Transverse colon (tissue), 4 donors: ENCODE data around the gene IPO8. TPM values are rescaled to one million over a fixed set of nuclear protein-coding genes. Genes with fewer than 3 reads are reported as not detected.
"Not testable (repeated sequence)": the region's sequence is repeated elsewhere in the genome, so short reads cannot be mapped to it uniquely, and the experiment has no call there.

ENCODE experiments used
- DNase-seq: peaks from one replicate; pipeline ENCODE4 v3.0.0-alpha.2; 2019
- H3K27ac ChIP-seq, 4 donors: fragments of 200-600 bp; sonication (generic); 2 replicates each; pipeline ENCODE4 v1.5.1; 2016 to 2018; ENCODE audit warnings: inconsistent platforms in 4 of 4
- H3K27me3 ChIP-seq: fragments of 200-600 bp; sonication (generic); 2 replicates; pipeline ENCODE4 v1.5.1; 2017; ENCODE audit warnings: inconsistent platforms
- H3K36me3 ChIP-seq, 4 donors: fragments of 200-600 bp; sonication (generic); 2 replicates each; pipeline ENCODE4 v1.5.1; 2017 to 2019; ENCODE audit warnings: inconsistent platforms in 4 of 4
- H3K4me1 ChIP-seq, 4 donors: fragments of 200-600 bp; sonication (generic); 2 replicates each; pipeline ENCODE4 v1.5.1; 2017 to 2020; ENCODE audit warnings: inconsistent platforms in 4 of 4
- H3K4me3 ChIP-seq, 4 donors: fragments of 200-600 bp; sonication (generic); 1 replicate in 1 of 4; 2 replicates in 3 of 4; pipeline versions ENCODE4 v1.5.1 to v1.6.1; 2017 to 2019; ENCODE audit warnings: inconsistent platforms in 4 of 4
- H3K9me3 ChIP-seq, 2 donors: fragments of 200-600 bp; sonication (generic); 2 replicates each; pipeline ENCODE4 v1.5.1; 2017 to 2019; ENCODE audit warnings: inconsistent platforms in 2 of 2
- CTCF ChIP-seq, 5 experiments: fragments of 200-600 bp in 3 of 5; fragments of 450-650 bp in 2 of 5; sonication (generic) in 3 of 5; IDR thresholded peaks; 1 replicate in 2 of 5; 2 replicates in 3 of 5; pipeline ENCODE4 v1.5.1; 2016 to 2017; ENCODE audit warnings: antibody characterized with exemption in 5 of 5, inconsistent platforms in 3 of 5, mild to moderate bottlenecking in 2 of 5, moderate library complexity in 1 of 5
- EP300 ChIP-seq: sonication (generic); formaldehyde crosslinking; IDR thresholded peaks from one replicate; pipeline ENCODE4 v1.6.1; 2017; ENCODE audit warnings: antibody characterized with exemption, low read depth
- POLR2A ChIP-seq: fragments of 450-650 bp; IDR thresholded peaks from one replicate; pipeline ENCODE4 v1.6.1; 2016; ENCODE audit warnings: antibody characterized with exemption, mild to moderate bottlenecking, moderate library complexity
- POLR2AphosphoS5 ChIP-seq, 3 donors: sonication (generic); formaldehyde crosslinking; IDR thresholded peaks; one replicate each; pipeline ENCODE4 v1.6.1; 2016; ENCODE audit warnings: antibody characterized with exemption in 3 of 3
- WGBS, 2 donors: methylation state at CpG; one replicate each; pipeline ENCODE4 v1.1.5; 2018; ENCODE audit warnings: low coverage in 1 of 2; 5-methylcytosine and 5-hydroxymethylcytosine counted together
- in situ Hi-C, 4 donors: fragments of 200-750 bp; cut with MboI; loops; one replicate each; pipeline versions ENCODE4 v1.15.0 to v1.15.1; 2017; ENCODE audit warnings: low sequenced_read_pairs in 3 of 4, low pct_ligation_motif_present in 1 of 4, low pct_unique_long_range_greater_than_20kb in 1 of 4
- intact Hi-C: fragments of 100-400 bp; cut with DNase I; formaldehyde crosslinking; loops from one replicate; pipeline ENCODE4 v1.15.1; 2023; ENCODE audit warnings: low total_unique reads
- total RNA-seq, 4 donors: library from RNA; depleted of rRNA; stranded (reverse); fragments of >200 nt; gene quantifications; one replicate each; pipeline ENCODE4 v1.1.0, GENCODE V29; 2016

Gene IPO8
- total RNA-seq, 4 donors from 2014 or later = 35.2 to 73.9 (median 62.6) TPM

GRCh38 chr12:30630076-30630978 lies 65.3 kb downstream of the IPO8 start:
- H3K9me3 ChIP-seq = no peaks in the 10 kb centered on the region
- H3K4me3 ChIP-seq = no peak overlapping the region
- no peak overlapping the region for H3K27ac ChIP-seq
- peaks cover 0 to 26% (median 7%) of the 10 kb centered on the region in 4 donors for H3K36me3 ChIP-seq
- H3K27me3 ChIP-seq = no peaks in the 10 kb centered on the region
- DNase-seq = no peak
- intact Hi-C loops (no loop called here), in situ Hi-C loops (no loop called here)
- TF ChIP-seq POLR2A (no peak), EP300 (no peak), CTCF (IDR thresholded peaks at IDR 0.05) (no peak)
- H3K4me1 ChIP-seq = no peaks in the 10 kb centered on the region
- 89 to 92% methylated on average over 5 to 6 of the region's 6 CpGs for WGBS, 2 donors

- DNase-seq = no peak
- Histone ChIP-seq H3K27ac (no peak overlapping the region), H3K27me3 (no peaks in the 10 kb centered on the region), H3K4me3 (no peak overlapping the region), H3K9me3 (no peaks in the 10 kb centered on the region), H3K4me1 (no peaks in the 10 kb centered on the region), H3K36me3 (peaks cover 0 to 14% (median 7%) of the 10 kb centered on the region in 4 donors)
- no peak for TF ChIP-seq CTCF (IDR thresholded peaks at IDR 0.05)
- TF ChIP-seq EP300 = no peak
- TF ChIP-seq POLR2A = no peak
- no peak for TF ChIP-seq POLR2AphosphoS5 (IDR thresholded peaks at IDR 0.05)
- intact Hi-C loops = no loop called here
- WGBS, 2 donors = 94 to 100% methylated on average over 3 of the region's 3 CpGs
- in situ Hi-C loops = no loop called here
Observed at GRCh38 chr12:30626847-30627246, 68.8 kb downstream of the IPO8 start.

- H3K27ac ChIP-seq = no peak overlapping the region
- in situ Hi-C loops = no loop called here
Observed at GRCh38 chr12:30624009-30624408, 71.7 kb downstream of the IPO8 start.

DNA sequence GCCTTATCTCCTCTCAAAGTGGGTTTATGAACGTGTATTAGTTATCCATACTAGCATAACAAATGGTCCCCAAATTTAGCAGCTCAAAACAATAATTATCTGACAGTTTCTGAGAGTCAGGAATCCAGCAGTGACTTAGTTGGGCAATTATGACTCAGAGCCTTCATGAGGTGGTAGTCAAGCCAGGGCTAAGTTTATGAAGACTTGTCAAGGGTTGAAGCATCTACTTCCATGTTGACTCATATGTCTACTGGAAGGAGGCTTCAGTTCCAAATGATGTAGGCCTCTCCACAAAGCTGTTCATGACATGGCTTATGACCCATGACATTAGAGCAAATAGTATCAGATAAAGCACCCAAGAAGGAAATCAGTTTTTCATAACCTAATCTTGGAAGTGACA lies 73.2 kb downstream of the IPO8 start:
- intact Hi-C loops = no loop called here
- TF ChIP-seq POLR2A = no peak
- no peak for TF ChIP-seq EP300
- no peak for TF ChIP-seq CTCF (IDR thresholded peaks at IDR 0.05)
- TF ChIP-seq POLR2AphosphoS5 (IDR thresholded peaks at IDR 0.05) = no peak
- Histone ChIP-seq H3K27me3 (no peaks in the 10 kb centered on the region), H3K9me3 (no peaks in the 10 kb centered on the region), H3K27ac (no peak overlapping the region), H3K36me3 (no peaks in the 10 kb centered on the region), H3K4me1 (no peaks in the 10 kb centered on the region), H3K4me3 (no peak overlapping the region)
- WGBS, 2 donors = 67 to 72% methylated on average over 1 of the region's 1 CpG
- no peak for DNase-seq
- in situ Hi-C loops = no loop called here

More at GRCh38 chr12:30624009-30624408, 71.7 kb downstream of the IPO8 start:
- DNase-seq = no peak
- H3K4me3 ChIP-seq = no peak overlapping the region
- intact Hi-C loops = no loop called here
- no peaks in the 10 kb centered on the region for H3K9me3 ChIP-seq
- WGBS, 2 donors = 94 to 95% methylated on average over 6 of the region's 6 CpGs
- H3K27me3 ChIP-seq = no peaks in the 10 kb centered on the region
- no peaks in the 10 kb centered on the region for H3K36me3 ChIP-seq
- TF ChIP-seq EP300 = no peak
- TF ChIP-seq POLR2AphosphoS5 (IDR thresholded peaks at IDR 0.05) = no peak
- TF ChIP-seq CTCF (IDR thresholded peaks at IDR 0.05) = no peak
- no peak for TF ChIP-seq POLR2A
- no peaks in the 10 kb centered on the region for H3K4me1 ChIP-seq

GRCh38 chr12:30621663-30622241 lies 73.9 kb downstream of the IPO8 start:
- H3K27ac ChIP-seq, H3K9me3 ChIP-seq, in situ Hi-C loops, H3K4me3 ChIP-seq, H3K4me1 ChIP-seq, intact Hi-C loops, DNase-seq, H3K27me3 ChIP-seq, H3K36me3 ChIP-seq: not testable (repeated sequence)
- 94 to 95% methylated on average over 3 to 4 of the region's 4 CpGs for WGBS, 2 donors
